ENCODE results near the gene SH2B2.

SH2B2 gene

GRCh38 chr7:102264367-102264891 is 22.2 kb upstream of the SH2B2 start:
- FAIRE-seq: no peak
- no peak for DNase-seq (ENCODE audit: insufficient read length, low spot score)

- FAIRE-seq (no peak), DNase-seq (ENCODE audit: insufficient read length, low spot score) (no peak)
Measured at GRCh38 chr7:102266541-102266940, 20.1 kb upstream of the SH2B2 start.

- no peak for DNase-seq (ENCODE audit: insufficient read length, low spot score)
- FAIRE-seq: no peak
Measured at GRCh38 chr7:102268635-102269034, 18.0 kb upstream of the SH2B2 start.

GRCh38 chr7:102270178-102270887 is 16.3 kb upstream of the SH2B2 start:
- no peak for FAIRE-seq
- DNase-seq (ENCODE audit: insufficient read length, low spot score): no peak

- FAIRE-seq: no peak
- no peak for DNase-seq (ENCODE audit: insufficient read length, low spot score)
Measured at GRCh38 chr7:102271158-102271798, 15.4 kb upstream of the SH2B2 start.

- DNase-seq (ENCODE audit: insufficient read length, low spot score) (peak; percentile 81), FAIRE-seq (peak; percentile 52)
Measured at GRCh38 chr7:102272075-102272916, 14.4 kb upstream of the SH2B2 start.

GRCh38 chr7:102272917-102273748 is 13.5 kb upstream of the SH2B2 start:
- no peak for FAIRE-seq
- DNase-seq (ENCODE audit: insufficient read length, low spot score): no peak

GRCh38 chr7:102273749-102274712 is 12.6 kb upstream of the SH2B2 start:
- FAIRE-seq (peak; percentile 82), DNase-seq (ENCODE audit: insufficient read length, low spot score) (peak; percentile 94)

GRCh38 chr7:102275123-102275703 is 11.5 kb upstream of the SH2B2 start:
- FAIRE-seq: no peak
- no peak for DNase-seq (ENCODE audit: insufficient read length, low spot score)

- DNase-seq (ENCODE audit: insufficient read length, low spot score) (no peak), FAIRE-seq (no peak)
Measured at GRCh38 chr7:102277901-102278300, 8.8 kb upstream of the SH2B2 start.

GRCh38 chr7:102279537-102280400 is 6.9 kb upstream of the SH2B2 start:
- DNase-seq (ENCODE audit: insufficient read length, low spot score) (peak; percentile 75), FAIRE-seq (no peak)

GRCh38 chr7:102280521-102280920 is 6.1 kb upstream of the SH2B2 start:
- no peak for FAIRE-seq
- DNase-seq (ENCODE audit: insufficient read length, low spot score): no peak

- no peak for DNase-seq (ENCODE audit: insufficient read length, low spot score)
- FAIRE-seq: no peak
Measured at GRCh38 chr7:102281785-102282184, 4.9 kb upstream of the SH2B2 start.

GRCh38 chr7:102282465-102283362 is 4.0 kb upstream of the SH2B2 start:
- no peak for FAIRE-seq
- DNase-seq (ENCODE audit: insufficient read length, low spot score): no peak

GRCh38 chr7:102283477-102284189 is 3.0 kb upstream of the SH2B2 start:
- FAIRE-seq: no peak
- DNase-seq (ENCODE audit: insufficient read length, low spot score): no peak

GRCh38 chr7:102284399-102284798 is 2.3 kb upstream of the SH2B2 start:
- FAIRE-seq (no peak), DNase-seq (ENCODE audit: insufficient read length, low spot score) (no peak)
